Stimulated activated CD4-positive, alpha-beta T cell treated with anti-CD3 and anti-CD28 coated beads, Interleukin-2, amount 100 ng/mL, for 48 hours (primary cell): ENCODE results near the gene TASOR.

Source experiments
- DNase-seq, 2 donors: peaks; one replicate each; pipeline ENCODE4 v3.0.0-alpha.2; 2020

Gene TASOR

GRCh38 chr3:56684029-56684428 is 964 bp upstream of the TASOR start:
- DNase-seq = no peak

GRCh38 chr3:56682462-56683121 is 473 bp downstream of the TASOR start:
- DNase-seq = peak; percentile 64 to 67

DNA sequence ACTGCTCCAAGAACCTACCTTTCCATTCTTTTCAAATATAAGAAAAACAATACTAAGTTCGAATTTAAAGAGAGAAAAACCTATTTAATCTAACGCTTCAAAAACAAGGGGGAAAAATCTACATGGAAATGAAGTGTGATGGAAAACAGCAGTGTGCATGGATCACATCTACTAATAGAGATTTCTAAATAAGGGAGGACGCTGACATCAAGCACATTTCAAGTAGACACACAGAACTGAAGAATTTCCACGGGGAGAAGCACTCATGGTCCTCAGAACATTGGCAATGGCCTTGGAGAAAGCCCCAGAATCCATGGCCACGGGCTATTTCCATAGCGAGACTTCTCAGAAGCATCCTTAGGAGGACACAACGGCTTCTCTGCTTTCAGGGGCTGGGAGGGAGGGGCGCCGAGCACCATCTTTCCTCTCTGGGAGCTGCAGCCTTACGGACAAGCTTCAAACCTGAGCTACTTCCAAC is 1.0 kb downstream of the TASOR start:
- no peak for DNase-seq

DNA sequence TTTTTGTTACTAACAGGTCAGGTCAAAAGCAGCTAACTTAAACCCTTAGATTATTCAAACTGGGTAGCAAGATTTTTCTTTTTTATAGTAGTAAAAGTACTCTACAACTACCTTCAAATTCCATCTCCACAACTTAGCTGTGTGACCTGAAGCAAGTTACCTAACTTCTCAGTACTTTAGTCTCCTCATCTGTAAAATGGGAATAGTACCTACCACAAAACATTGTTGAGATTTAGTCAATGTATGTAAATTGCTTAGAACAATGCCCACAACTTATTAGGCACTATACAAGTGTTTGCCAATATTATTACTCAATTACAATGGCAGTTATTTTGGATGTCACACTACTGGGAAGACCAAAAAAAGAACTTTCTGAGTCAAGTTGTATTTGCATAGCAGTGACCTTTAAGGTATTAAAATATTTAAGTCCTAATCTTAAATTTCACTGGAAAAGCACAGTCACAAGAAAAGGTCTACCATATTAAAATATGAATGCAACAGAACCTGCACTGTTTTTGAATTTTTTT is 2.9 kb downstream of the TASOR start:
- DNase-seq = no peak

DNA sequence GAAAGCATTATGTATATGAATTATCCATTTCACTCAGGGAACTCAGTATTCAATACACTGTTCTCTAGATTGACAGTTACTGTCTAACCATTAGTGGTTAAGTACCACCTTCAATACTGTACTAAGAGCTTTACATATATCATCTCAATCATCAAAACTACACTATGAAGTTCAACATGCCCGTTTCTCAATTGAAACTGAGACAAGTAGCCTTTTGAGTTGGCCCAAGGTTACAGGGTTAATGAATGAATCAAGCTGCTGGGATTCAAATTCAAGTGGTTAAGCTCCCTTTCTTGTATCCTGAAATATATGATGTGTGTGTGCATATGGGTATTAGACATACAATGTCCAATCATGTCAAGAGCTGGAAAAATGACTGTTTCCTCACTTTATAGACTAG is 5.8 kb downstream of the TASOR start:
- no peak for DNase-seq

GRCh38 chr3:56673781-56674457 is 9.1 kb downstream of the TASOR start:
- no peak for DNase-seq

DNA sequence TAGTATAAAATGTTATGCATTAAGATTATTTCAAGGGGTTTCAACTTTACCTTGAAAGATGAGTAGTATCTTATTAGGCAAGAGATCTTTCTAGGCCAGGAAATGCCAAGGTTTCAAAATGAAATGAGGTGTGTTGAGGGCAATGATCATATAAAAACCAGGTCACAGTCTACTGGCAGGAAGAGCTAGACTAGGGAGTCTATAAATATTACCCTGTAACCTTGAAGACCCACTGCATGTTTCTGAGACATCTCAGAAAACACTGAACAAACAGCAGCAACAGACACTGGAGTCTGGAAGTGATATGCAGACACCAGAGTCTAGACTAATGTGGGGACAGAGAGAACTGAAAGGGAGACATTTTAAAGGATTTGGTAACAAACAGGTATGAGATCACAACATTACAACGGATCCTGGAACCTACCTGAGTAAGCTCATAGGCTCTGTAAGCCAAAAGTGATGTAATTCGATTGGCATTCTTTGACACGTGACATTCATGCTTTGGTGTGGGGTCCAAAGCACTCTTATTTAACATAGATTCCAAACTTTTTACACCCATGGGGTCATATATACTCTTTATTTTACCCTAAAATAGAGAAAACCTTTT is 15.0 kb downstream of the TASOR start:
- DNase-seq = no peak

GRCh38 chr3:56664823-56665222 is 18.2 kb downstream of the TASOR start:
- DNase-seq = no peak

DNA sequence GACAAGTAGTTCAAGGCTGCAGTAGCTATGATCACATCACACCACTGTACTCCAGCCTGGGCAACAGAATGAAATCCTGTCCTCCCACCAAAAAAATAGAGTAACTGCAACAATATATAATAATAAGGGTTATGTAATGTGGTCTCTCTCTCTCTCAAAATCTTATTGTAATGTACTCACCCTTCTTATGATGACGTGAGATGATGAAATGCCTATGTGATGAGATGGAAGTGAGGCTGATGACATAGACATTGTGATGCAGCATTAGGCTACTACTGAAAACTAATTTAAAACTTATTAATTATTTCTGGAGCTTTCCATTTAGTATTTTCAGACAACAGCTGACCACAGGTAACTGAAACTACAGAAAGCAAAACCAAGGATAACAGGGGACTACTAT is 27.4 kb downstream of the TASOR start:
- DNase-seq = no peak

DNA sequence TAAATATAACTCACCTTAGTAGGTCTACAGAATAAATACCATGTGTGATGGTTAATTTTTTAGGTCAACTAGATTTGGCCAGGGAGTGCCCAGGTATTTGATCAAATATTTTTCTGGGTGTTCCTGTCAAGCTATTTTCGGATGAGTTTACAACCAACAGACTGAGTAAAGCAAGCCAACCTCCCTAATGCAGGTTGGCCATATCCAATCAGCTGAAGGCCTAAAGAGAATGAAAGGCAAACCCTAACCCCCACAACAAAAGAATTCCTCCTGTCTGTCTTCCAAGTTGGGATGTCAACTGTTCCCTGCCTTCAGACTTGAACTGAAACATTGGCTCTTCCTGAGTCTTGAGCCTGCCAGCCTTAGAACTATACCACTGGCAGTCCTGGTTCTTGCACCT is 28.6 kb downstream of the TASOR start:
- no peak for DNase-seq

- DNase-seq = no peak
Measured at GRCh38 chr3:56645407-56645806, 37.7 kb downstream of the TASOR start.

DNA sequence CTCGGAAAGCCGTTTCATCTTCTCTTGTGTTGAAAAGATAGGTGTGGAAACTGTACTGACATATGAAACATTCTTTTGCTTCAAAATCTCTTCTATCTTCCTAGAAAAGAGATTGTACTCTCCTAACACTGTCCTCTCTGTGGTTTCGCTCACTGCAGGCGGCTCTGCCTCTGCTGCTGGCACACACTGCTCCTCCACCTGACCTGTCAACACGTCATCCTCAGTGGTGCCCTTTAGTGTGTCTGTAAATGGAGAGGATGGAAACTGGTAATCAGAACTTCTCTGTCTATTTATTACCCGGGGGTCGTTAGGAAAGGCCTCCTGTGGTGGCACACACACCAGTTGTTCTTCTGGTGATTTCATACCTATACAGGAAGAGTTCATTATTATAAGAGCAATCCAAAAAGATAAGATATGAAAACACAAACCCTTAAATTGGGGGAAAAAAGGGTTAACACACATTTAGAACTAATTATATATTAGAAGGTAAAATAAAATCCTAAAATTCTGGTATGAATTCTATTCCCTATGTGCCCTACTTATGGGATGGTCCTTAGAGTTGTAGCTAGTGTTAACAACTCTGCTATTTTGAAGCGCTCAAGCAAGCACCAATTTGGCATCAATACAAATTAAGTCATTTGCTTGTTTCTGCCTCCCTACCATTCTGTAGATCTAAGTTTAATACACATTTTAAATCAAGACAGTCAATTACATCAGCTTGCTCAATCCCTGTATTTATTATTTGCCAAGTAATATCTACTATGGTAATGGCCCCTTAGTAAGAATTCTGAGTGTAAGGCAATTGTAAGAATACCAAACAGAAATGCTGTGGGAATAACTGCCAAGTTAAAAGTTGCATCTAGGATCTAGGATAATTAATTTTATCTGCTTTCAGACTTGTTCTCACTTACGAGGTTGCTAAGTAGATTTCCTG is 49.2 kb downstream of the TASOR start:
- no peak for DNase-seq
